Ovary (tissue), 9 donors: ENCODE results near the gene PHLDB3. TPM values are rescaled to one million over a fixed set of nuclear protein-coding genes. Genes with fewer than 3 reads are reported as not detected.
"Not testable (repeated sequence)": the region's sequence is repeated elsewhere in the genome, so short reads cannot be mapped to it uniquely, and the experiment has no call there.

Source experiments
- DNase-seq, 5 donors: peaks; one replicate each; pipeline ENCODE4 v3.0.0-alpha.2; 2019 to 2020
- H3K27ac ChIP-seq, 2 donors: fragments of 200-600 bp; one replicate each; pipeline versions ENCODE4 v1.5.1 to v1.8.0; 2019 to 2022
- H3K27me3 ChIP-seq: fragments of 200-600 bp; one replicate; pipeline ENCODE4 v1.8.0; 2022
- H3K36me3 ChIP-seq: fragments of 200-600 bp; sonication (generic); one replicate; pipeline ENCODE4 v1.5.1; 2019
- H3K4me1 ChIP-seq: one replicate; pipeline ENCODE4 v1.8.1; 2013; ENCODE audit warnings: mild to moderate bottlenecking, moderate library complexity; ENCODE audit not compliant: insufficient read depth
- H3K4me3 ChIP-seq: fragments of 200-600 bp; sonication (generic); one replicate; pipeline ENCODE4 v1.5.1; 2017
- H3K9me3 ChIP-seq, 2 donors: fragments of 200-600 bp in 1 of 2; sonication (generic) in 1 of 2; one replicate each; pipeline versions ENCODE4 v1.5.1 to v1.8.1; 2013 to 2019; ENCODE audit warnings: mild to moderate bottlenecking in 1 of 2, moderate library complexity in 1 of 2
- CTCF ChIP-seq, 3 donors: fragments of 450-650 bp in 2 of 3; fragments of 200-600 bp in 1 of 3; IDR thresholded peaks; one replicate each; pipeline versions ENCODE4 v1.5.1 to v1.8.0; 2016 to 2022; ENCODE audit warnings: antibody characterized with exemption in 3 of 3, mild to moderate bottlenecking in 1 of 3
- EP300 ChIP-seq: sonication (generic); formaldehyde crosslinking; IDR thresholded peaks from one replicate; pipeline ENCODE4 v1.6.1; 2017; ENCODE audit warnings: antibody characterized with exemption
- POLR2A ChIP-seq: fragments of 450-650 bp; IDR thresholded peaks from one replicate; pipeline ENCODE4 v1.6.1; 2017; ENCODE audit warnings: antibody characterized with exemption, mild to moderate bottlenecking, moderate library complexity
- WGBS, 3 donors: extraction: QIAGEN DNeasy Blood & Tissue Kit in 1 of 3; methylation state at CpG; one replicate each; pipeline versions ENCODE4 v1.1.5 to v1.1.7; 2013 to 2017; 5-methylcytosine and 5-hydroxymethylcytosine counted together
- intact Hi-C, 4 donors: fragments of 100-400 bp; cut with DNase I; formaldehyde crosslinking; loops; one replicate each; pipeline versions ENCODE4 v1.11.0 to v1.15.1; 2022 to 2023
- polyA plus RNA-seq, 2 donors: library from polyadenylated mRNA; stranded (reverse); fragments of 200-250 nt in 1 of 2; fragments of 350-450 nt in 1 of 2; fragmentation: Illumina TruSeq in 1 of 2; extraction: RNeasy Lipid Tissue Mini Kit (QIAGEN cat#74804) in 1 of 2; gene quantifications; one replicate each; pipeline ENCODE4 v1.2.3, GENCODE V29; 2013 to 2014
- total RNA-seq, 7 donors: library from RNA; depleted of rRNA in 2 of 7; stranded (reverse); fragments of >200 nt in 2 of 7; fragmentation: NEBNext Ultra II Directional in 3 of 7; extraction: Animal tissue kit (Norgen Biotek cat#: 25700) in 3 of 7; gene quantifications; one replicate each; pipeline versions ENCODE4 v1.1.0 to v1.2.4, GENCODE V29; 2016 to 2023
- donor health status: DM: no; HTN: no; CAD: no; lungs with moderate emphysema.
- donor health status: DM: no; HTN: no; CAD: no.
- donor health status: Bipolar disorder and iron deficiency.
- donor health status: DM: yes; HTN: yes; CAD: no.
- donor health status: DM: no; HTN: no; CAD: no.
- donor health status: DM: yes; HTN: yes; CAD: no.

PHLDB3 gene
- total and polyA plus RNA-seq, 9 donors: 1.4 to 29.7 (median 20.6) TPM

GRCh38 chr19:43519436-43520088 lies 15.0 kb upstream of the PHLDB3 start:
- no peaks in the 10 kb centered on the region for H3K27me3 ChIP-seq
- DNase-seq: peak; percentile 72 to 87 (median 84)
- no peaks in the 10 kb centered on the region for H3K36me3 ChIP-seq
- no peak for TF ChIP-seq EP300
- TF ChIP-seq CTCF (IDR thresholded peaks at IDR 0.05): peak; percentile 79 to 89 (median 85)
- H3K4me1 ChIP-seq: no peaks in the 10 kb centered on the region
- no peak overlapping the region for H3K27ac ChIP-seq
- intact Hi-C loops: loop anchor here (1.0 to 2.0 kb wide), 3 partner anchors 71 to 73 kb away; no protein-coding TSS in a partner anchor
- H3K9me3 ChIP-seq: no peaks in the 10 kb centered on the region
- no peak overlapping the region for H3K4me3 ChIP-seq
- WGBS, 3 donors: 38 to 45% (median 41%) methylated on average over 10 of the region's 10 CpGs

- no peaks in the 10 kb centered on the region for H3K27me3 ChIP-seq
- no peaks in the 10 kb centered on the region for H3K36me3 ChIP-seq
- DNase-seq: no peak
- H3K27ac ChIP-seq: no peak overlapping the region
- H3K4me3 ChIP-seq: no peak overlapping the region
- TF ChIP-seq EP300 (no peak), POLR2A (no peak), CTCF (IDR thresholded peaks at IDR 0.05) (no peak)
- WGBS, 3 donors: 84 to 89% (median 87%) methylated on average over 4 of the region's 4 CpGs
- no peaks in the 10 kb centered on the region for H3K9me3 ChIP-seq
- intact Hi-C loops: loop anchor here in 3 of 4 donors (2.0 kb wide), 2 partner anchors 69 to 71 kb away; no protein-coding TSS in a partner anchor
- no peaks in the 10 kb centered on the region for H3K4me1 ChIP-seq
Observed at GRCh38 chr19:43518051-43518450, 13.5 kb upstream of the PHLDB3 start.

GRCh38 chr19:43512399-43512798 lies 7.9 kb upstream of the PHLDB3 start:
- intact Hi-C loops: loop anchor here in 1 of 4 donors (5.0 kb wide), 1 partner anchor 50 kb away; no protein-coding TSS in a partner anchor
- not testable (repeated sequence) for H3K4me3 ChIP-seq, H3K27me3 ChIP-seq, H3K9me3 ChIP-seq, DNase-seq, H3K36me3 ChIP-seq, H3K4me1 ChIP-seq, H3K27ac ChIP-seq

GRCh38 chr19:43511324-43511723 lies 6.8 kb upstream of the PHLDB3 start:
- no peak for DNase-seq
- Histone ChIP-seq H3K36me3 (no peaks in the 10 kb centered on the region), H3K27ac (no peak overlapping the region), H3K9me3 (no peaks in the 10 kb centered on the region), H3K4me1 (no peaks in the 10 kb centered on the region), H3K27me3 (no peaks in the 10 kb centered on the region), H3K4me3 (no peak overlapping the region)
- intact Hi-C loops: loop anchor here in 1 of 4 donors (5.0 kb wide), 1 partner anchor 49 kb away; no protein-coding TSS in a partner anchor
- no peak for TF ChIP-seq POLR2A
- no peak for TF ChIP-seq CTCF (IDR thresholded peaks at IDR 0.05)
- TF ChIP-seq EP300: no peak
- WGBS, 3 donors: 94 to 96% (median 95%) methylated on average over 5 of the region's 5 CpGs

GRCh38 chr19:43510713-43511112 lies 6.2 kb upstream of the PHLDB3 start:
- no peak for DNase-seq
- intact Hi-C loops: loop anchor here in 1 of 4 donors (5.0 kb wide), 1 partner anchor 48 kb away; no protein-coding TSS in a partner anchor
- TF ChIP-seq CTCF (IDR thresholded peaks at IDR 0.05) (no peak), POLR2A (no peak), EP300 (no peak)
- H3K27me3 ChIP-seq: no peaks in the 10 kb centered on the region
- no peak overlapping the region for H3K4me3 ChIP-seq
- 95 to 98% (median 97%) methylated on average over 9 of the region's 9 CpGs for WGBS, 3 donors
- H3K36me3 ChIP-seq: no peaks in the 10 kb centered on the region
- H3K4me1 ChIP-seq: no peaks in the 10 kb centered on the region
- H3K27ac ChIP-seq: no peak overlapping the region
- H3K9me3 ChIP-seq: no peaks in the 10 kb centered on the region
